ENCODE data around the gene SLC41A3. TPM values are rescaled to one million over a fixed set of nuclear protein-coding genes. Genes with fewer than 3 reads are reported as not detected.
"Not testable (repeated sequence)": the region's sequence is repeated elsewhere in the genome, so short reads cannot be mapped to it uniquely, and the experiment has no call there.

The SLC41A3 gene
- total RNA-seq, 1 donor from 2014 or later = 58.8 TPM

DNA sequence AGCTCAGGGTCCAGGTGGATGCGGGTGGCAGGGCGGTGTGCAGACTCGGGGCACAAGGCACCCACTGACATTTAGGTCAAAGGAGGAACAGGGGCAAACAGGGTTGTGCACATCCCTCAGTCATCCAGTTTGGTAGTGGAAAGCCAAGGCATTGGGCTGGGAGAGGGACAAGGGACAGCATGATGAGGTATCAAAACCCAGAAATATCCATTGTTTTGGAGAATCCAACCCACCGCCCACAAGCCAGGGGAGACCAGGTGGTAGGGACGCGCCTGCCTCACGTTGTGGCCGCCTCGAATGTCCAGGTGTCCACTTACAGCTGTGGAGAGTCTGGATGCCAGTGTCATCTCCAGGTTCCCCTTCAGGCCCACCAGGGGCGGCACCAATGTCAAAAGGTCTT is 33.3 kb downstream of the SLC41A3 start:
- Mint-ChIP-seq H3K27ac (ENCODE audit: unreplicated experiment) (no peak overlapping the region), H3K9me3 (peaks cover 3% of the 10 kb centered on the region), H3K4me1 (no peaks in the 10 kb centered on the region), H3K27me3 (ENCODE audit: low read depth) (no peaks in the 10 kb centered on the region), H3K36me3 (ENCODE audit: low read depth) (peaks cover 29% of the 10 kb centered on the region), H3K4me3 (no peak overlapping the region)
- TF ChIP-seq, protein P1, sequence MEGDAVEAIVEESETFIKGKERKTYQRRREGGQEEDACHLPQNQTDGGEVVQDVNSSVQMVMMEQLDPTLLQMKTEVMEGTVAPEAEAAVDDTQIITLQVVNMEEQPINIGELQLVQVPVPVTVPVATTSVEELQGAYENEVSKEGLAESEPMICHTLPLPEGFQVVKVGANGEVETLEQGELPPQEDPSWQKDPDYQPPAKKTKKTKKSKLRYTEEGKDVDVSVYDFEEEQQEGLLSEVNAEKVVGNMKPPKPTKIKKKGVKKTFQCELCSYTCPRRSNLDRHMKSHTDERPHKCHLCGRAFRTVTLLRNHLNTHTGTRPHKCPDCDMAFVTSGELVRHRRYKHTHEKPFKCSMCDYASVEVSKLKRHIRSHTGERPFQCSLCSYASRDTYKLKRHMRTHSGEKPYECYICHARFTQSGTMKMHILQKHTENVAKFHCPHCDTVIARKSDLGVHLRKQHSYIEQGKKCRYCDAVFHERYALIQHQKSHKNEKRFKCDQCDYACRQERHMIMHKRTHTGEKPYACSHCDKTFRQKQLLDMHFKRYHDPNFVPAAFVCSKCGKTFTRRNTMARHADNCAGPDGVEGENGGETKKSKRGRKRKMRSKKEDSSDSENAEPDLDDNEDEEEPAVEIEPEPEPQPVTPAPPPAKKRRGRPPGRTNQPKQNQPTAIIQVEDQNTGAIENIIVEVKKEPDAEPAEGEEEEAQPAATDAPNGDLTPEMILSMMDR (conservative IDR thresholded peaks at IDR 0.05) = no peak
- no peak for DNase-seq (ENCODE audit: low read depth, low spot score)

DNA sequence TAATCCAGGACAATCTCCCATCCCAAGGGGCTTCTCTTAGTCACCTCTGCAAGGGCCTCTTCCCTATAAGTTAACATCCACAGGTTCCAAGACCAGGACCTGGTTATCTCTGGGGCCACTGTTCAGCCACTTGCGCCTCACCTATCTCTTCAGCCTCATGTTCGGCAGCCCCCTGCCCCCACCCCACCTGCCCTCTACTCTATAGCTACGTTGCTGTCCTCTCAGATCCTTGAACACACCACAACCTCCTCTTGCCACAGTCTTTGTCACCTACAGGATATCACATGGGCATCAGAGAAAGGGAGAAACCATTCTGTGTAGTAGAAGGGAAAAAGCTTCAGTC is 33.9 kb downstream of the SLC41A3 start:
- H3K4me3 Mint-ChIP-seq = no peak overlapping the region
- TF ChIP-seq, protein P1 (conservative IDR thresholded peaks at IDR 0.05) = no peak
- H3K27ac Mint-ChIP-seq (ENCODE audit: unreplicated experiment) = no peak overlapping the region
- no peak for DNase-seq (ENCODE audit: low read depth, low spot score)
- H3K4me1 Mint-ChIP-seq = no peaks in the 10 kb centered on the region
- peaks cover 32% of the 10 kb centered on the region for H3K36me3 Mint-ChIP-seq (ENCODE audit: low read depth)
- peaks cover 3% of the 10 kb centered on the region for H3K9me3 Mint-ChIP-seq
- H3K27me3 Mint-ChIP-seq (ENCODE audit: low read depth) = no peaks in the 10 kb centered on the region

DNA sequence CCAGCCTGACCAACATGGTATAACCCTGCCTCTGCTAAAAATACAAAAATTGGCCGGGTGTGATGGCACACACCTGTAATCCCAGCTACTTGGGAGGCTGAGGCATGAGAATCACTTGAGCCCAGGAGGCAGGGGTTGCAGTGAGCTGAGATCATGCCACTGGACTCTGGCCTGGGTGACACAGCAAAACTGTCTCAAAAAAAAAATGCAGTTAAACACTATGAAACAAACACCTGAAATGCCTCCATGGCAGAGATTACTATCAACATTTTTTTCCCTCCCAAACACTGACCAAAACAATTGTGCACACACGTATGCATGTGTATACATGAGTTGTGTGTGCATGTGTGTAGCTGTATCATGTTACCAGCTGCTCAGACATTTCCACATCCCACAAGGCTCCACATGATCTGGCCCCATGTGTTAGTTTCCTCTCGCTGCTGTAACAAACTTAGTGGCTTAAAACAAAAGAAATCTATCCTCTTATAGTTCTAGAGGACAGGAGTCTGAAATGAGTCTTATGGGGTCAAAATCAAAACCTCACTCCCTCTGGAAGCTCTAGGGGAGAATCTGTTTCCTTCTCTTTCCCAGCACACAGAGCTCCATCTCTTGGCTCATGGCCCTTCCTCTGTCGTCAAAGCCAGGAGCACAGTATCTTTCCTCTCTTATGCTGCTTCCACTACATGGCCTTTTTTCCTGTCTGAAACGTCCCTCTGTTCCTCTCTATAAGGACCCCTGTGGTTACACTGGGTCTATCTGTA is 34.5 kb downstream of the SLC41A3 start:
- Mint-ChIP-seq H3K27me3 (ENCODE audit: low read depth) (no peaks in the 10 kb centered on the region), H3K9me3 (peaks cover 3% of the 10 kb centered on the region), H3K36me3 (ENCODE audit: low read depth) (peaks cover 32% of the 10 kb centered on the region), H3K4me3 (no peak overlapping the region), H3K4me1 (no peaks in the 10 kb centered on the region), H3K27ac (ENCODE audit: unreplicated experiment) (peak overlapping the region; percentile 84)
- TF ChIP-seq, protein P1 (conservative IDR thresholded peaks at IDR 0.05) = no peak
- DNase-seq (ENCODE audit: low read depth, low spot score) = no peak

DNA sequence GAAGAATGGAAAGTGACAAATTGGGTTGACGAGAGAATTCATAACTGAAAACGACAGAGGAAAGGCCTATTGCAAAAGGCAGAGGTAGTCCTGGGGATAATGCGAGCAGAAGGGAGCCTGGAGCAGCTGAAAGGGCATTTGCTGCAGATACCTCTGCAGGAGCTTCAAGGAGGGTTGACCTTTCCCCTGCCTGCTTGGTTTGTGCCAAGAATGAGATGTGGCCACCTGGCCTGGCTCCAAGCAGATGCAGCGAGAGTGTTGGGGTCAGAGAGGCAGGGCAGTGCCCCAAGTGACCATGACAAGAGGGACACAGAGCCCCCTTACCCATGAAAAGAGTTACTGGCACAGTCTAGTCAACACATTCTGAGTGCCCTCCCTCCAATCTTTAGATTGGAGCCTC is 43.5 kb downstream of the SLC41A3 start:
- Mint-ChIP-seq H3K27ac (ENCODE audit: unreplicated experiment) (no peak overlapping the region), H3K27me3 (ENCODE audit: low read depth) (no peaks in the 10 kb centered on the region), H3K4me3 (no peak overlapping the region), H3K4me1 (no peaks in the 10 kb centered on the region), H3K9me3 (peaks cover 11% of the 10 kb centered on the region), H3K36me3 (ENCODE audit: low read depth) (peaks cover 50% of the 10 kb centered on the region)
- TF ChIP-seq, protein P1 (conservative IDR thresholded peaks at IDR 0.05) = no peak
- DNase-seq (ENCODE audit: low read depth, low spot score) = no peak

DNA sequence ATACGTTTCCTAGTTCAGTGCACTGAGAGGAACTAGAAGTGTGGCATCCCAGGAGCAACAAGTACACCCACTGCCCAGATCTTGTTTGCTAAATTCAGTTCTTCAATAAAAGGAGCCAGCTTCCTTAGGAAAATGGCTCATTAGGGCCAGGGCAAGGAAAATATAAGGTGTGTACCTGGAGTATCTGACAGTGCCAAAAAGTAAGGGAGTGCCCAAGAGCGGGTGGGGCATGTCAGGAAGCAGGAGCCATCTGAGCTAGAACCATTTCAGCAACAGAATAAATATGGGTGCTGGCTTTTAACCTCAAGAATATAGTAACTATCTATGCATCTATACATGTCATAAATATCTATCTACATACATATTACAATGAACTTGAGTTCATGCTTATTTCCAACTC is 44.1 kb downstream of the SLC41A3 start:
- Mint-ChIP-seq H3K27ac (ENCODE audit: unreplicated experiment) (no peak overlapping the region), H3K27me3 (ENCODE audit: low read depth) (no peaks in the 10 kb centered on the region), H3K36me3 (ENCODE audit: low read depth) (peaks cover 56% of the 10 kb centered on the region), H3K9me3 (peaks cover 11% of the 10 kb centered on the region), H3K4me1 (no peaks in the 10 kb centered on the region), H3K4me3 (no peak overlapping the region)
- DNase-seq (ENCODE audit: low read depth, low spot score) = no peak
- TF ChIP-seq, protein P1 (conservative IDR thresholded peaks at IDR 0.05) = no peak

DNA sequence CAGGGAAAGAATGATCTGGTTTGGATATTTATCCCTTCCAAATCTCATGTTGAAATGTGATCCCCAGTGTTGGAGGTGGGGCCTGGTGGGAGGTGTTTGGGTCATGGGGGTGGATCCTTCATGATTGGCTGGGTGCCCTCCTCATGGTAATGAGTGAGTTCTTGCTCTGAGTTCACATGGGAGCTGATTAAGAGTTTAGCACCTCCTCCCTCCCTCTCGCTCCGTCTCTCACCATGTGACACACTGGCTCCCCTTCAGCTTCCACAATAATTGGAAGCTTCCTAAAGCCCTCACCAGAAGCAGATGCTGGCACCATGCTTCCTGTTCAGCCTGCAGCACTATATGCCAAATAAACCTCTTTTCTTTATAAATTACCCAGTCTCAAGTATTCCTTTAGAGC is 45.1 kb downstream of the SLC41A3 start:
- H3K27me3 Mint-ChIP-seq (ENCODE audit: low read depth); H3K9me3 Mint-ChIP-seq; H3K27ac Mint-ChIP-seq (ENCODE audit: unreplicated experiment); H3K4me1 Mint-ChIP-seq; DNase-seq (ENCODE audit: low read depth, low spot score); H3K4me3 Mint-ChIP-seq: not testable (repeated sequence)
- peaks cover 52% of the 10 kb centered on the region for H3K36me3 Mint-ChIP-seq (ENCODE audit: low read depth)
